HG03196 (cell line): ENCODE data around the gene PDE4DIP.
"Not testable (repeated sequence)": the region's sequence is repeated elsewhere in the genome, so short reads cannot be mapped to it uniquely, and the experiment has no call there.

Experiments used
- ATAC-seq: cut with Tn5 transposase; IDR thresholded peaks from one replicate; pipeline ENCODE4 v1.9.1; 2021; ENCODE audit not compliant: unreplicated experiment

Gene PDE4DIP

DNA sequence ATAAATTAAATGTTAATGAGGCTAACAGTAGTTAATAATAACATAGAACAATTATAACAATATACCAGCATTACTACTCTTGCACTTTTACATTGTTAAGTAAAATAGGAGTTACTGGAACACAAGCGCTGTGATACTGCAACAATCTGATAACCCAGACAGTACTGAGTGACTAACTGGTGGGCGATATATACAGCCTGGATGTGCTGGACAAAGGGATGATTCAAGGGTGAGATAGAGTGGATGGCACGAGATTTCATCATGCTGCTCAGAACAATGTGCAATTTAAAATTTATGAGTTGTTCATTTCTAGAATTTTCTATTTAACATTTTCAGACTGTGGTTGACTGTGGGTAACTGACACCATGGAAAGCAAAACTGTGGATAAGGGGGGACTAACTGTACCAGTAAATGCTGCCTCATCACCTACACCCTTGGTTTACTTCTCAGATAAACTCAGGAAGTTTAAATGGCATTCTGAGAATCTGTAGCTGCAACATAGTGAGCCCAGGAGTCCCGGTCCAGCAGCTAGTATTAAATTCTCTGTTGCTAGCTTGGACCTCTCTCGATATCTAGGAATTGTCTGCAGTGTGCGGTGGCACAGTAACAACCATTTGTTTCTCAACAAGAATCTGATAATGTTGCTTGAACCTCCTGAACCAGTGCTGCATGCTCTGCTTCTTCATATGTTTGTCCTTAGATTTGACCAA lies 24.9 kb downstream of the PDE4DIP start:
- ATAC-seq: not testable (repeated sequence)

- not testable (repeated sequence) for ATAC-seq
Observed at GRCh38 chr1:148869634-148869961, 25.4 kb downstream of the PDE4DIP start.

DNA sequence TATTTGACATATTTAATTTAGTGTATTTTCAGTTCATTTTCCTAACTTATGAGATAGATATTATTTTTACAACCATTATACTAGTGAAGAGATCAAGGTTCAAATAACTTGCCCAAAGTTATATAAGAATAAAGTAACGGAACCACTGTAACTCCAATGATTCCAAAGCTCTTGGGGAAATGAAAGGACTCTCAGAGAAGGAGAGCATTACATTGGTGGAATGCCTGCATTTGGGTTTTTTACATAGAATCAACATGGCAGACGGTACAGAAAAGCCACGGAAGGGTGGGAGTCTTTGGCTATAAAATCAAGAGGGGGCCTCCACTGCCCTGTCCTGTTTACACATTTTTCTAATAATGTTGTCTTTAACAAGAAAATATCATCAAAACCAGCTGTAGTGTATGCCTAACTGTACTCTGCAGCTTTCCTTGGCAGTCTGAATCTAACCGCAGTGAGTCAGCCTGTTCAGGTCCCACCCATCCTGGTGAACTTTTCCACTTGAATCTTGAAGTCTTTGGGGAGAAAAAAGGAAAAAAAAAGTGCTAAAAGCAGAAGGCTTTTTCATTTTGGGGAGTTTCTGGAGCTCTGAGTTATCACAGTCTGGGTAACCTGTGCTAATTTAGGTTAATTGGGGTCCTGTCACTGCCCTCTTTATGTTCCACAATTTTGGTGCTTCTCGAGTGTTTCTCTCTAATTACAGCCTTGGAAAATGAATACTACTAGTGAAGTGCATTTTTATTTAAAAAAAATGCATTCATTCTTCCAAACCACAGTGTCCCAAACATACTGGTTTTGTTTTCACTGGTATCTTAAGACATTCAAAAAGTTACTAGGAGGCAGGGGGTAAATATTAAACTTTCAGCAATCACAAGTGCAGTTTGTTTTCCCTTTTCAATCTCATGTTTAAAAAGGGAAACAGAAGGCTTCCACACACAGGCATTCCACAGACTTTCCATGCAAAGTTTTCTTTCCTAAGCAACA lies 30.5 kb downstream of the PDE4DIP start:
- not testable (repeated sequence) for ATAC-seq

DNA sequence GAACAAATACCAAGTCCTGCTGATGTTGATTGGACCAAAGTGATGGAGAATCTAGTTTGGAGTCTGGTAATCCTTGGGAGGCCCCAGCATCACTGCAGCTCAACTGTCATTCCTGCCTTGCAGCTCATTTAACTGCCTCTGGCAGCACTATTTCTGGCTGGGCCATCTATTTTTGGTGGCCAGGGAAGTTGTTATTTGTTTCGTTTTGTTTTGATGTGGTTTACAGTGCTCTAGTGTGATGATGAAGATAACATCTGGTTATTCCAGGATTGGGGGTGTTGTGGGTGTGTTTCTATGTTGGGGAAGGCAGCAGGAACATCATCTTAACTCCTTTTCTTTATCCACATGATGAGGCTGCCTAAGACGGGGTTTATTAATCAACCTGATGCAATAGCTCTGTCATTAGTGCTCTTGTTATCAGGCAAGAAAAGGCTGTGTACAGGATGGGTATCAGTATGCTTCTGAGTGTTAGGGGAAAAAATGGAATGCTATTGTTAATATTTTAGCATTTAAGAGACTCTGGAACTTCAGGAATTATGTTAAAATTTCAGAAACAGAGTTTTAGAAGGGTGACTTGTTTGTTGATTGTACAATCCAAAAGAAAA lies 35.7 kb downstream of the PDE4DIP start:
- not testable (repeated sequence) for ATAC-seq

GRCh38 chr1:148881261-148881660 lies 37.0 kb downstream of the PDE4DIP start:
- not testable (repeated sequence) for ATAC-seq

DNA sequence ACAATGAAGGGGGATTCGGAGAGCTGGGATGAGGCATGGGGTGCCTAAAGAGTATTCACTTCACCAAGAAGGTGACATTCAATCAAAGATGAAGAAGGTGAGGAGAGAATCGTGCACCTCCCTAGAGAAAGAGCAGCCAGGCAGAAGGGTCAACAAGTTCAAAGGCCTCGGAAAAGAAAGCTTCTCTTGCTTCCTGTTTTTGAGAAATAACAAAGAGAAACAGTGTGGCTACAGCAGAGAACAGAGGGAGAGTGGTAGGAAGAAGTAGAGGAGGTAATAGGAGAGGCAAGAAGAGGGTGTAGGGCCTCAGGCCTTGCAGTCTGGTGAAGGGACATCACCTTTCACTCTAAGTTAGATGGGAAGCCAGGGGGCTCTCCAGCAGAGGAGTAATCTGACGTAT lies 41.0 kb downstream of the PDE4DIP start:
- not testable (repeated sequence) for ATAC-seq

DNA sequence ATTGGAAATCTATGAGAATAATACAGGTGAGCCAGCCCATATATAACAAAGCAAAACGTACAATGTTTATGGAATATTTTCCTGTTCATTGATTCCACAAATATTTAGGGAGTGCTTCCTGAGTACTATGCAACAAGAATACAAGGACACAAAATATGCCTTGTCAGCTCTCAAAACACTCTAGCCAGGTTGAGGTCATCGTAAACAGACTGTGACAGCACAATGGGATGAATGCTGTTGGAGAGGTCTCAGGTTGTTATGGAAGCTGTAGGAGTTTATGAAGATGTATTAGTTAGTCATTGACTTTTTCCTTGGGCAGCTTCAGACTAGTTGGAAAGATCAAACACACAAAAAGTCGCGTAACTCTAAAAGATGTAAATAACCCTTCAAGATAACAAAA lies 42.1 kb downstream of the PDE4DIP start:
- not testable (repeated sequence) for ATAC-seq

DNA sequence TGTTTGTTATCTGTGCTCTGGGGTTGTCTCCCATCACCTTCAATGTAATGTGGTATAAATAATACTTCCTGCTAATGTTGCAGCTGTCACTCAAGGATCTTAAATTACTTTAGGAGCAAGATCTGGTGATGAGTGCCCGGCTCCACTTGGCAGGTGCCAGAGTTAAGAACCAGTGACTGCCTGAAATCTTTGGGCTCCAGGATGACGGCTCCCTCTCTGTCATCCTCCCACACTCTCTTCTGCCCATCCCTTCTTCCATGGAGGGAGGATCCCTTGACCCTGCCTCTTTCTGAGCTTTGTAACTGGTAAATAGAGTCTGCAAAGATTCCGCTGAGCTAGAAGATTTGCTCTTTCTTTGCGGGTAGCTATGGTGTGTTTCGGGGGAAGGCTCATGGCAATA lies 44.4 kb downstream of the PDE4DIP start:
- ATAC-seq: not testable (repeated sequence)

DNA sequence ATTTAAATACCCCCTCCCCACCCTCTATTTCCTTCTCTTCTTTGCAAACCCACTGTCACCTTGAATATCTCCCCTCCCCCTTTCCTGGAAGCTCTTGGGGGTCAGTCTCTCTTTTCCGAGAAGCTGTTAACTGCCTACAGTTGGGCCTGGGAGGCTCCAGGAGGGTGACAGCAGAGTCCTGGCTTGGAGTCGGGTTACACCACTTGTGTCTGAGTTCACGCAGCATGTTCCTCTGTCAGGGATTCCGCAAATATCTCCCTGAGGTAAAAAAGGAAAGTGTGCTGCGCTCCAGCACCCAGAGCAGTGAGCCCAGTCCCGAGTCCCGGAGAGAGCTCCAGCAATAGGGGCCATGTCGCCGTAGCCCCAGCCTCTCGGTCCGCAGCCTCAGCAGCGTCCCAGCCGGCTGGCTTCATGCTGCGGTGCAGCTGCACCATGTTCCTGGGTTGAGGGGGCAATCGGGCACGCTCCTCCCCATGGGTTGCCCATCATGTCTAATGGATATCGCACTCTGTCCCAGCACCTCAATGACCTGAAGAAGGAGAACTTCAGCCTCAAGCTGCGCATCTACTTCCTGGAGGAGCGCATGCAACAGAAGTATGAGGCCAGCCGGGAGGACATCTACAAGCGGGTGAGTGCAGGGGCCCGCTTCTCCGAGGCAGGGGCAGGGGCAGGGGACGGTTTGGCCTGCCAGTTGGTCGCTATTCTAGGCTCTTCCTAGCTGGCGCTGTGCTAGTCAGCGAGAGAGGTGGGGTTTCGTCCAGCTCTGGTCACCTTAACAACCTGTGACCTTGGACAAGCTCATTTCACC lies 45.2 kb downstream of the PDE4DIP start:
- ATAC-seq: not testable (repeated sequence)

DNA sequence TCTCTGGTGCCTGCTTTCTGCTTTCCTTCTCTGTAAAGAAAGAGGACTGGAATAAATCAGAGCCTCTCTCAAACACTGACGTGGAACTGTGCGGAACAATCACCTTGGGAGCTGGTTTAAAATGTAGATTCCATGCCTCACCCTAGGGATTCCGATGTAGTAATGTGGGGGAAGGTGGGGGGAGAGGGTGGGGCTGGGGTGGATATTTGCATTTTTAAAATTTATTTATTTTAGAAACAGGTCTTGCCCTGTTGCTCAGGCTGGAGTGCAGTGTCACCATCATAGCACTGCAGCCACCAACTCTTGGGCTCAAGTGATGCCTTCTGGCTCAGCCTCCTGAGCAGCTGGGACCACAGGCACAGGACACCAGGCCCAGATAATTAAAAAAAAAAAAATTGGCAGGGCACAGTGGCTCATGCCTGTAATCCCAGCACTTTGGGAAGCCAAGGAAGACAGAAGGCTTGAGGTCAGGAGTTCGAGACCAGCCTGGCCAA lies 45.9 kb downstream of the PDE4DIP start:
- not testable (repeated sequence) for ATAC-seq

GRCh38 chr1:148894360-148895352 lies 50.4 kb downstream of the PDE4DIP start:
- not testable (repeated sequence) for ATAC-seq

GRCh38 chr1:148900026-148900425 lies 55.8 kb downstream of the PDE4DIP start:
- not testable (repeated sequence) for ATAC-seq

DNA sequence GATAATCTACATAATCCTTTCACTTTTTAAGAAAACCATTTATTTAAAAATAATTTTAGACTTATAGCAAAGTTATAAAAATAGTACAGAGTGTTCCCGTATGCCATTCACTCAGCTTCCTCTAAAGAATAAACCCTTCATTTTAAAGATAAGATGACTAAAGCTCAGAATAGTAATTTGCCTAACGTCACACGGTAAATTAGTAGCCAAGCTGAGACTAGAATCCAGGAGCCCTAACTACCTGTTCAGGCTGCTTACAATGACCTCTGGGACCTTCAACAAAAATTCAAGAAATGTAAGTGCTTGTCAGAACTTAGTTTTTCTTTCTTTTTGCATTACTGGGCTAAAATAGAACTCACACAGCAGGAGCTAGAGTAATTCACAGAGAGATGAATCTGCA lies 56.5 kb downstream of the PDE4DIP start:
- not testable (repeated sequence) for ATAC-seq

DNA sequence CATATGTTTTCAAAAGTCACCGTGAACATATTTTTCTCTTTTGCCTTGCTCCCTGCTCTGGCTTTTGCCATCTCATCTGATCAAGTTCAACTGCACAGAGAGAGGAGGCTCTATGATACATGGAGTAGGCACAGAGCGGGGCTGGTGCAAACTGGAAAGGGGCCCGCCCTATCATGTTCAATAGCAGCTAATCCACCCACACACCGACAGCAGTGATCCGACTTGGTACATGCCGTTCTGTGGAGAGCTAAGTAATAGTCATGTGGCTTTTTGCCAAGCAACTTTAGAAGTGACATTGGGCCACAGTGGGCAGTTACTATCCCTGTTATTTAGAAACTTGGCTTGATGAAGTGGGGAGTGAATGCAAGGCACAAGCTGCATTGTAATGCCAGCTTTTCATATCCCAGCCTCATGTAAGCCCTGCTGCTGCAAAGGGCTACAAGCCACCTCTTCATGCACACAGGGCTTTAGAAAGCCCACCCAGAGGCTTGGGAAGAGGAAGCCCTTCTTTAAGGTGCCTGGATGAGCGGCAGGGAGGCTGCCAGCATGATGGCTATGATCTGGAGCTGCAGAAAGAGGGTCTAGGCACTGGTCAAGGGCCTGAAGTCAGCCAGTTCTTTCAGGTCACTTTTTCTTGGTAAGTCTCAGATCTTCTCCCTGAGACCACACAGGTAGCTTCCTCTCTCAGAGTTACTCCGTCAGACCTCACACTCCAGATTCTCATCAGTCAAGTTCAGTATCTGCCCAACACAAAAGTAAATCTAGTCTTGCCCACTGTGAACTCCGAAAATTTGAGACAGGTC lies 57.1 kb downstream of the PDE4DIP start:
- not testable (repeated sequence) for ATAC-seq

- not testable (repeated sequence) for ATAC-seq
Observed at GRCh38 chr1:148901953-148902341, 57.7 kb downstream of the PDE4DIP start.

DNA sequence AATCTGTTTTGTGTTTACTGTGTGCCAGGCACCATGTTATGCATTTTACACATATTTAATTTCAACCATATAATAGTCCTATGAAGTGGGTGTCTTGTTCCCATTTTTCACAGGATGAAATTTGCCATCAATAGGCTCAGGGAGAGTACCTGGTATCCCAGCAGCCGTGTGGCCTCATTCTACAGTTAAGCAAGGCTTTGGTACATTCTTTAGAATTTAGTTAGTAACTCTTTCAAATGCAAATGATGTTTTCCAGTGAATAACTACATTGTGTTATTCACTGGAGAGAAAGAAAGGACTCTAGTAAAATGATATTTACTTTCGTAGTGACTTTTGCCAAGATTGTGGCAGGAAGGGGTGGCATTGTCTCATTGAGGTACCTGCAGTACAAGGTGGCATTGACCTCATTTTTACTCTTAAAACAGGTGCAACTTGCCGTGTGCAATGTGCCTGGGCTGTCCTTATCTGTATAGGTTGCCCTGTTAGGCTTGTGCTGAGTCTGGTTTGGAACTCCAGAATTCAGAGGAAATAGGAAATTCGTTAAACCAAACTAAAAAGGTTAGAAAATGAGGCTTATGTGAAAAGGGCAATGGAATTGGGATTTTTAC lies 65.1 kb downstream of the PDE4DIP start:
- not testable (repeated sequence) for ATAC-seq

GRCh38 chr1:148911303-148911928 lies 67.2 kb downstream of the PDE4DIP start:
- ATAC-seq: not testable (repeated sequence)

GRCh38 chr1:148916222-148916621 lies 72.0 kb downstream of the PDE4DIP start:
- not testable (repeated sequence) for ATAC-seq
